ENCODE results near the gene ZIM2. TPM values are rescaled to one million over a fixed set of nuclear protein-coding genes. Genes with fewer than 3 reads are reported as not detected.

Gene ZIM2
- total RNA-seq, 1 donor from 2014 or later, result not detected

GRCh38 chr19:56822755-56823154 lies 17.8 kb downstream of the ZIM2 start:
- Histone ChIP-seq H3K27ac (no peak overlapping the region), H3K4me3 (no peak overlapping the region), H3K36me3 (peaks cover 0 to 41% of the 10 kb centered on the region in 2 donors), H3K27me3 (no peaks in the 10 kb centered on the region), H3K9me3 (no peaks in the 10 kb centered on the region), H3K4me1 (no peaks in the 10 kb centered on the region)
- TF ChIP-seq CTCF (IDR thresholded peaks at IDR 0.05), result no peak
- intact Hi-C loops (cut with DNase I), result no loop called here
- DNase-seq (ENCODE audit: low spot score in 2 of 2), result no peak

- Histone ChIP-seq H3K27ac (no peak overlapping the region), H3K36me3 (peaks cover 0 to 52% of the 10 kb centered on the region in 2 donors)
- DNase-seq (ENCODE audit: low spot score in 2 of 2), result no peak
Measured at GRCh38 chr19:56821675-56822074, 18.9 kb downstream of the ZIM2 start.

GRCh38 chr19:56821209-56821608 lies 19.3 kb downstream of the ZIM2 start:
- no peak overlapping the region for H3K27ac ChIP-seq
- intact Hi-C loops (cut with DNase I), result no loop called here
- no peak for TF ChIP-seq CTCF (IDR thresholded peaks at IDR 0.05)
- no peak for DNase-seq (ENCODE audit: low spot score in 2 of 2)
- H3K9me3 ChIP-seq, result no peaks in the 10 kb centered on the region
- H3K4me1 ChIP-seq, result no peaks in the 10 kb centered on the region
- H3K4me3 ChIP-seq, result no peak overlapping the region
- H3K36me3 ChIP-seq, result peaks cover 0 to 57% of the 10 kb centered on the region in 2 donors
- no peaks in the 10 kb centered on the region for H3K27me3 ChIP-seq

More at GRCh38 chr19:56821675-56822074, 18.9 kb downstream of the ZIM2 start:
- TF ChIP-seq CTCF (IDR thresholded peaks at IDR 0.05), result no peak
- Histone ChIP-seq H3K4me3 (no peak overlapping the region), H3K9me3 (no peaks in the 10 kb centered on the region), H3K4me1 (no peaks in the 10 kb centered on the region), H3K27me3 (no peaks in the 10 kb centered on the region)
- intact Hi-C loops (cut with DNase I), result no loop called here

DNA sequence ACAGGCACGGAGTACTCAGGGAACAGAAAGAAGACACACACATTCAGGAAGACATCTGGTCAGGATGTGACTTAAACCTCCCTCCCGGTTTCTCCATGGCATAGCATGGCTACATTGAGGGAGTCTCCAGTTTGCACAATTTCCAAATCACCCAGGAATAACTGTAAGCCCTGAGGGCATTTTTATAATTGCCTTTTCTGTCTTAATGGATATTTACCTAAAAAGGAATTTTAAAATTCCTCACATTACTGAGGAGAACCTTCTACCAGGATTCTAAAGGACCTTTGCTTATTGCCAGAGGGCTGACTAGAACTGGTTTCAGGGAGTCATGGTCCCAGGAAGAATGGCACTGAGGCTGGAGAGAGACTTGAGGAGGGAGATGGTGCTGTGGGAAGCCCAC lies 21.4 kb downstream of the ZIM2 start:
- H3K27me3 ChIP-seq, result no peaks in the 10 kb centered on the region
- H3K27ac ChIP-seq, result no peak overlapping the region
- no peak for DNase-seq (ENCODE audit: low spot score in 2 of 2)
- peaks cover 0 to 65% of the 10 kb centered on the region in 2 donors for H3K36me3 ChIP-seq
- no peak overlapping the region for H3K4me3 ChIP-seq
- intact Hi-C loops (cut with DNase I), result no loop called here
- no peaks in the 10 kb centered on the region for H3K4me1 ChIP-seq
- no peak for TF ChIP-seq CTCF (IDR thresholded peaks at IDR 0.05)
- no peaks in the 10 kb centered on the region for H3K9me3 ChIP-seq

GRCh38 chr19:56814656-56815055 lies 25.9 kb downstream of the ZIM2 start:
- no peak overlapping the region for H3K4me3 ChIP-seq
- peaks cover 0 to 38% of the 10 kb centered on the region in 2 donors for H3K36me3 ChIP-seq
- intact Hi-C loops (cut with DNase I), result no loop called here
- DNase-seq (ENCODE audit: low spot score in 2 of 2), result no peak
- no peak for TF ChIP-seq CTCF (IDR thresholded peaks at IDR 0.05)
- H3K9me3 ChIP-seq, result no peaks in the 10 kb centered on the region
- H3K27me3 ChIP-seq, result no peaks in the 10 kb centered on the region
- no peak overlapping the region for H3K27ac ChIP-seq
- H3K4me1 ChIP-seq, result no peaks in the 10 kb centered on the region

DNA sequence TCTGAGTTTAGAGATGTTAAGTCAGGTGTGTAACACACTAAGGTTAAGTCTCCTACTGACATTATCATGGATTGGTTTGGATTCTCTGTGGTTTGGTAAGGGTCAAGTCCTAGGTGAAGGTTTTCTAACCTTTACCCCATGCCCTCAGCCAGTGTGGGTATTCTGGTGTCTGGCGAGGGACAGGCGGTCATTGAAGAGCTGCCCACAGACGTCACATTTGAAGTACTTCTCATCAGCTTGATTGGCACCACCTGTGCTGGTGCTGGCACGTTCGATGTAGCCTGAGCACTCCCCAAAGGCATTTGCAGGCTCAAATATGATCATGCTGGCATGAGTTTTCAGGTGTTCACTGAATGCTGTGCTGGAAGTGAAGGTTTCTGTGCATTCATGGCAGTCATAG lies 27.0 kb downstream of the ZIM2 start:
- DNase-seq (ENCODE audit: low spot score in 2 of 2), result no peak
- TF ChIP-seq CTCF (IDR thresholded peaks at IDR 0.05), result no peak
- Histone ChIP-seq H3K4me1 (no peaks in the 10 kb centered on the region), H3K9me3 (no peaks in the 10 kb centered on the region), H3K27ac (no peak overlapping the region), H3K27me3 (no peaks in the 10 kb centered on the region), H3K36me3 (peaks cover 0 to 32% of the 10 kb centered on the region in 2 donors), H3K4me3 (no peak overlapping the region)
- intact Hi-C loops (cut with DNase I), result no loop called here
